ENCODE measurements around the gene UGP2.

Gene UGP2

DNA sequence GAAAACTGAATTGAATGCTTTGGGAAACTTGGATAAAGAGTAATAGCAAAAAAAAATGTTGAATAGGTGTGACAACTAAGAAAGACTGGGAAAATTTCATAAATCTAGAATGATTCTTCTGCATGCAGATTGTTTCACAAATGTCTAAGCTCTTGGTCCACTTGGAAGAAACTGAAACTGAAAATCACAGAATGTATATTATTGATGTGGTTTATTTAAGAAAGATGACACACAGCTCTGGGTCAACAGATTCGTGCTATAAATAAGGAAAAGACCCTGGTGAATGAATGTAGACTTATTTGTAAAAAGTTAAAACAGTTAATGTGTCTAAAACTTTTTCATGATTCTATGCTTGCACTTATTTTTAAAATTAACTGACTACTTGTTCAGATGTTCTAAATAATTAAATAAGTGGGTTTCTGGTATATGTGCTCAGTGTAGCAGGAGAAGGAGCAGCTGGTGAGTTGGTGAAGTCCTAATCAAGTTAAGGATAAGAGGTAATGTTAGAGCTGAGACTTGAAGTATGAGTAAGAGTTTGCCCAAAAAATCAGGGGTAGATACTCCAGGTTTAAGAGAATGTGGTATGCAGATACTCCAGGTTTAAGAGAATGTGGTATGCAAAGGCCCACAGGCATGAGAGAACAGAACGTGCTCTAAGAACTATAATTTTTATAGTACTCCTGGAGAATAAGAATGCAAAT is 24.5 kb downstream of the UGP2 start:
- DNase-seq: no peak

DNA sequence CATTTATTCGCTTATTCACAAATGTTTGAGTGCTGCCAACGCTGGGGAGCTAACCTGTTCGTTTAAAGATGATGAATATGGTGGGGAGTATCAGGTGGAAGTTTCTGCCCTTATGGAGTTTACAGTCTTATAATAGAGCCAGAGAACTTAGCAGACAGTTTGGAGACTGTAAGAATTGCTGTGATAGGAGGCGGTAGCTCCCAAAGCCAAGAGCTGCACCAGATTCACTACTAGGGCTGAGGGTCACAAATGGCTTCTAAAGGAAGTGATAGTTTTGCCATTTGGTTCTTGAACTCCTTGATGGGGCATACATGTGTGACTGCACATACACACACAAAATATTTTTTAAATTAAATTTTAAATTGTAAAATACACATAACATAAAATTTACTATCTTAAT is 29.0 kb downstream of the UGP2 start:
- DNase-seq: no peak

DNA sequence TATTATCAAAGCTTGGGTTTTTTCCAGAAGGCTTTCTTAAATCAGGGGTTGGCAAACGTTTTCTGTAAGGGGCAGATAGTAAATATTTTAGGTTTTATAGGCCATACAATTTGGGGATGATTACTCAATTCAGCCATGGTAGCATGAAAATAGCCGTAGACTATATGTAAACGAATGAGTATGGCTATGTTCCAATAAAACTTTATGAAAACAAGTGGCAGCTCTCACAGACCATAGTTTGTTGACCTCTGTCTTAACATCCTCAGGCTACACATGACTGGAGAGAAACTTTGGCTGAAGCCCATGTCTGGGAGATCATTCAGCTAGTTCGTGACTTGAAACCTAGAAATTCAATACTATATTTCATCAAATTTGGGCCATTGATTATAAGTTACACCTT is 30.2 kb downstream of the UGP2 start:
- no peak for DNase-seq

DNA sequence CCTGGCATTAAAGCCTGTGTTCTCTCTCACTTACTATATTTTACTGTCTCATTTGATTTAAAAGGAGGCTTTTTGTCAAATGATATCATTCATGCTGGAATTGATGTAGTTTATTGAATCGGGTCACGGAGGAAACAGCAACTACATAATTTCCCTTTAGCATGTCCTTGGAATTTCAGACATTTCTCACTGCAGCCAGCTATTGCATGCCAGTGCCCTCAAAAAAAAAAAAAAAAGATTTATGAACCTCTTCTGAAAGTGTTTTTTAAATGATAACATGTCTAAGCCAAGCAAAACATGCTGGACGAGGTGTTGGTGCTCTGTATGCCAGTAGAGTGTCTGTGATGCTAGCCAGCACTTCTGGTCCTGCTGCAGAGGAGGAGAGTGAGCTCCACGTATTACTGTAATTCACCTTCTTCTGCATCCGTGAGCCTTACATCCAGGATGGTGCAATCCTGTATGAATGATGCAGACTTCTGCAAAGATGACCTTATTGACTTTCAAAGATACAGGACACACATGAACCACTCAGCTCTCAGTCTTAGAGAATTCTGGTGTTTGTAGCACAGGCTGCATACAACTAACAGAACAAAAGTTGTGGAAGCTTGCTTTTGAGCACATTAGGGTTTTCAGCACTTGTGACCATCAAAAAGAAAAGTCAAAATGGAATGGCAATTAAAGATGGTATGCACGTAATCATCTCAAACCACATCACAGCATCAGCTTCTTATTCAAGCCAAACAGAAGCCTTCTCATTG is 31.1 kb downstream of the UGP2 start:
- DNase-seq: no peak

DNA sequence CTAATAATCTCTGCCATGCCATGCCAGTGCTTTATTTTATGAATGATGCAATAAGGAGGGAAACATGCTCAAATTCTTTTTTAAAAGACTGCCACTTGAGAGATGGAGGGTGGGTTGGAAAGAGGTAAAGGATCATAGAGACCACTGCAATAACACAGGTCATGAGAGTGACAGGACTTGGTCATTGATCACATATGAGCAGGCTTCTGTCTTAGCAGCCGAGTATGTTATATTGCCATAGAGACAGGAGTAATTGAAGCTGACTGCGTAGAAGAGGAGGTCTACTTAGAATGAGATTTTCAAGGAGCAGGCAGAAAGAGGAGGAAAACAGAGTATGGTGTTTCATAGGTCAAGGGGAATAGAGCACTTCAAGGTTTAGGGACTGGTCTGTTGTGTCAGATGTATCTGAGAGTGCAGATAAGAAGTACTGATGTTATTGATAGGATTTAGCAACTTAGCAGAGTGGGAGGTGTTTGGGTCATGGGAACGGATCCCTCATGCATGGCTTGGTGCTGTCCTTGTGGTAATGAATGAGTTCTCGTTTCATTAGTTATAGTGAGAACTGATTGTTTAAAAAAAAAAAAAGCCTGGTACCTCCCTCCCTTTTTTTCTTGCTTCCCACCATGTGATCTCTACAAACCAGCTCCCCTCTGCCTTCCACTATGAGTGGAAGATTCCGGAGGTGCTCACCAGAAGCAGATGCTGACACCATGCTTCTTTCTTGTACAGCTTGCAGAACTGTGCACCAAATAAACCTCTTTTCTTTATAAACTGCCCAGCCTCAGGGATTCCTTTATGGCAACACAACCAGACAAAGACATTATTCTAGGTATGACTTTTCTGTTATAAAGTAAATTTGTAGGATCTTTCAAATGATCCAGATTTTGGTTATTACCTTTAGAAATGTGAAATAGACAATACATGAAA is 32.8 kb downstream of the UGP2 start:
- DNase-seq: no peak

DNA sequence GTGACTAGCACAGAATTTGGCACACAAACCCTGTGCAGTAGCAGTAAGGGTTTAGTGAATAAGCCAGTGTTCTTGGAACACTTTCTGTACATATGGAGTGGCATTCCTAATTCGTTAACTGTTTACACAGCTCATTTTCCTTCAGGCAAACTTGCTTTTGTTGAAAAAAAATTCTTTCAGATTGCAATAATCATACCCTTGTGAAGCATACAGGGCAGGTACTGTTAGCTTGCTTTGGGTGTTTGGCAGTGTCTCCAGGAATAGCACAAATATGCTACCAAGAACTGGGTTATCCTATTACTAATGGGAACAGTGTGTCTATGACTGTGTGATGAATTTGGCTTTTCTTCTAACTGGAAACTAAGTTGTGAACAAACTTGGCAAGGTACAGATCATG is 33.4 kb downstream of the UGP2 start:
- no peak for DNase-seq

DNA sequence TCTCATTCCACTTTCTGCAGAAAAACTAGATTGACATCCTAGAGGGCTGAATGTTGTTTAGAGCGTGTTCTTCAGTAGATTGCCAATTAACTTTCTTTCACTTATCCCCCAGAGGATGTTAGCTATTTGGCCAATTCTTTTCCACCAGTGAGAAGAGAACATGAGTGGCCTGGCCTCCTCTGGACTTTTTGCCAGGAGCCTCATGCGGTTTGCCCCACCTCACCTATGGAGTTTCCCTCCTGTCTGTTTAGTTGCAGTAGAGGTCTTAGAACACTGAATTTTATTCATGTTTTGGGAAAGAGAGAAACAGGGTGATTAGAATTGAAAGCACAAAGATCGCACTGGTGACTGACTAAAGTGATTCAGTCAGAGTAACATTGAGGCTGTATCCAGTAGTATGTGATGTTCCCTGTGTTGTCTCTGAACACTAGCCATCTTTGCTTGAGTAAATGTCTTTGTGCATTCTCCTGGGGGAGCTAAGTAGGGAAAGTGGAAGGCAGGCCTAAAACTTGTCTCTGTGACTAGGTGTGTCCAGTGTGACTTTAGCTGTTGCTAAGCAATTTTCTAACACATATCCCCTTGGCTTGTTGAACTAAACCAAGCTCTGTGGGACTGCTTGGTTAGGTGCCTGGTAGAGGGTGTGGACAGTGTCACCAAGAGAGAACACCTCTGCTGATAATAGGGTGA is 34.0 kb downstream of the UGP2 start:
- DNase-seq: no peak

DNA sequence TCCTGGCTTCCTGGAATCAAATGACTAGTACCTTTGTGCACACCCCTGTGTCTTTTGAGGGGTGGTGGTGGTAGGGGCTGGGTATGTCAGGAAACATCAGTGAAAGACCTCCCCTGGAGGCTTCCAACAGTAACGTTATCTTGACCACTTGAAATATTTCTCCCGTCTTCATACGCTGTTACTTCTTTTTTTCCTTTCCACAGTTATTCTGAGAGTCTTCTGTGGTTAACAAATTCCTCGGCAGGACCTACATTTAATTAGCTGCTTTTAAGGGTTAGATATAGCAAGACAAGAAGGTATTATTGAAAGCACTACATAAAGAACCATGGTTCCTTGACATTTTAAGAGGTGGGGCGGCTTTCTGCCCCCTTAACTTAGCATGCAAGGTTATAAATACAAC is 34.6 kb downstream of the UGP2 start:
- DNase-seq: no peak

DNA sequence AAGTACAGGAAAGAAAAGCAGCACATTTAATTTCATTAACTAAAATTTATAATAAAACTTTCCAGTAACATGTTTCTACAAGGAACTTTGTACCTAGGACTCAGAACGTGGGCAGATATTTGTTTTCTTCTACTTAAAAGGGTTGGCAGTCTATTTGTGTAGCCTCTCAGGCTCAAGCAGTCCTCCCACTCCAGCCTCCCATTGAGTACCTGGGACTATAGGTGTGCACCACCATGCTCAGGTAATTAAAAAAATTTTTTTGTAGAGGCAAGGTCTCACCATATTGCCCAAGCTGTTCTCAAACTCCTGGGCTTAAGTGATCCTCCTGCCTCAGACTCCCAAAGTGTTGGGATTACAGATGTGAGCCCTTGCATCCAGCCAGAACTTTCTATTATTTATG is 36.8 kb downstream of the UGP2 start:
- DNase-seq: no peak

DNA sequence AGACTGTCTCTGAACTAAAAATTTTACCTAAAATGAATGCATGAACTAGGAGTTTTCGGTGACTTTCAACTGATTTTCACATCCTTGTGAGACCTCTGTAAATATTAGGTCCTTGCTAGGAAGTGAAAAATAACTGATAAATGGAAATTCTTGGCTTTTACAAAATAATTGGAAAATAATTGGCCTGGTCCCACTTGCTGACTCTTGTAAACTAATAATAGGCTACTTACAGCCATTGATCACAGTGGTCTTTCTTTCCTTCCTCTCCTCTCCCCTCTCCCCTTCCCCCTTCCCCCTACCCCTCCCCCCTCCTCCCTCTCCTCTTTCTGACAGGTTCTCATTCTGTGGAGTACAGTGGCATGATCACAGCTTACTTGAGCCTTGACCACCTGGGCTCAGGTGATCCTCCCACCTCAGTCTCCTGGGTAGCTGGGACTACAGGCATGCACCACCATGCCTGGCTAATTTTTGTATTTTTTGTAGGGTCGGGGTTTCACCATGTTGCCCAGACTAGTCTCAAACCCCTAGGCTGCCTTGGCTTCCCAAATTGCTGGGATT is 38.3 kb downstream of the UGP2 start:
- DNase-seq: no peak

DNA sequence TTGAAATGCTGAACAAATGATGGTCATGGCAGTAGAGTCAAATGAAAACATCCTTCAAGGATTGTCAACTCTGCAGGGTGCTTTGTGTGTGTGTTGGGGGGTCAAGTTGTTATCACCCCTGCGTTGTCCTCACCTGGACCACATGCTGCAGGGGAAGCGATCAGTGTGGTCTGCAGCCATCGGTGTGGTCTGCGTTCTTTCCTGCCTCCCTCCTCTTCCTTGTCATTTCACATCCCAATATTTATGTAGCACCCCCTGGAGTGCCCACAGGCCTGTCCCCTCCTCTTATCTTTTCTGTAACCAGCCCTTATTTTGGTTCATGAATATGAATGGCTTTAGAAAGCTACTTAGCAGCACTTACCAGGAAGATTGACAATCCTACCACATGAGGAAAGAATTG is 38.9 kb downstream of the UGP2 start:
- DNase-seq: no peak

DNA sequence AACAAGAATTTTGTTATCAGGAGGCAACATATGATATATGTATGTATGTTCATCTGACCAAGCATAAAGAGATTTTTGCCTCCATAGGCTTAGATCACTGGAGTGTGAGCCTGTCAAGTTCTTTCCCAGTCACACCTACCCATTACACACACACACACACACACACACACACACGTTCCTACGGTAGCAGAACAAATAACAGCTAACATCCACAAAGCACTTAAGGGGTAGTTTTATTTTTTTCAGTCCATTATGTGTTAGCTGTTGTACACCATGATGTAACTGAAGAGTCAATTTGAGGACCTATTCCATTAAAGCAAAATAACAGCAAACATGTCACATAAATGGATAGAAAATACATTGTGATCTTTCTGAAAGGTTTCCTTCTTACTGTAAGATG is 39.5 kb downstream of the UGP2 start:
- DNase-seq: no peak

DNA sequence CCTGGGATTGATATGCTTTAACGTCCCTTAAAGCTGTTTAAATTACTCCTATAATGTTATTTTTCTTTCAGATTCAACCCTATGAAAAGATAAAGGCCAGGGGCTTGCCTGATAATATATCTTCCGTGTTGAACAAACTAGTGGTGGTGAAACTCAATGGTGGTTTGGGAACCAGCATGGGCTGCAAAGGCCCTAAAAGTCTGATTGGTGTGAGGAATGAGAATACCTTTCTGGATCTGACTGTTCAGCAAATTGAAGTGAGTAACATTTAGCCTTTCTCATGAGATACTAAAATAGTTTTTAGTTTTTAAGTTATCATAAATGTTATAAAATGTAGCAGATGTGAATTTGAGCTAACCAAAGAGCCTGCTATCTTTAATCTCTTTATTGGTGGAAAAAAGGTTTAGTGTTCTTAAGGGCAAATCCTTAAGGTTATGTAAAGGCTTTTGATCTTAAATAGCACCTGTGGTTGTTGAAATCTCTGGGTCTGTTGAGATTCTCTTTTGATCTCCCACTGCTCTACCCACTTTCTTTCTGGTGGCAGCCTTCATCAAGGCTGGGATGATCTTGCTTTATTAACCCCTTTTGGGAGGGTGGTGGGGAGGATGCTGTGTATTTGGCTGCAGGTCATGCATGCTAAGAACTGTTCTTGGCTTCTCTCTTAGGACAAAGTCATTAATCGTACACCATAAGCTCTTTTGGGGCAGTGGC is 40.9 kb downstream of the UGP2 start:
- no peak for DNase-seq

DNA sequence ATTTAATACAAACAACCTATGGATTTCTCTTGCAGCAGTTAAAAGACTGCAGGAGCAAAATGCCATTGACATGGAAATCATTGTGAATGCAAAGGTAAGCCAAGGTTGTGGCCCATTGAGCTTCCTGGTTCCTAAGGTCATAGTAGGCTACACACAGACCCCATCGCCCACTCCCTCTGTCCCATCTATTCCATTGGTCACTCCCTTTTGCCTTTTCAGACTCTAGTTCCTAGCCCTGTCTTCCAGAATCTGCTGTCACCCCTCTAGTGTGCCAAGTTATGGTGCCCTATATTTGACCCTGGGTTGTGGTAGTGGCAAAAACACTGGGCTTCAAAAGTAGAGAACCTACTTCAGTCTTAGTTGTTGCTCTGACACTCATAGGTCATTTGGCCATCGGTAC is 44.7 kb downstream of the UGP2 start:
- DNase-seq: no peak

DNA sequence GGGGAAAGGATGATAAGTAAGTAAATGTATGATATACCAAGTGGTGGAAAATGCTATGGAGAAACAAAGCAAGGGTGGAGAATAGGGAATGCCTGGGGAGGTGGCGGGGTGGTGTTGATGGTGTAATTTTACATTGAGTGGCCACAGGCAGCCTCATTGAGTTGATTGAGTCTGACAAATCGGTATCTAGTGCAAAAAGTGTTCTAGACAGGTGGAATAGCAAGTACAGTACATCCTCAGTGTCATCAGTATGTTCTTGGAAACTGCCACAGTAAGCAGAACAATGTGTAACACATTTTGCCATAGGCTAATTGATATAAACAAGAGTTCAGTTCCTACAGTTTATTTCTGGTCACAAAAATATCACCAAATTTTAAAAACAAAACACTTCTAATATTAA is 46.4 kb downstream of the UGP2 start:
- DNase-seq: no peak

DNA sequence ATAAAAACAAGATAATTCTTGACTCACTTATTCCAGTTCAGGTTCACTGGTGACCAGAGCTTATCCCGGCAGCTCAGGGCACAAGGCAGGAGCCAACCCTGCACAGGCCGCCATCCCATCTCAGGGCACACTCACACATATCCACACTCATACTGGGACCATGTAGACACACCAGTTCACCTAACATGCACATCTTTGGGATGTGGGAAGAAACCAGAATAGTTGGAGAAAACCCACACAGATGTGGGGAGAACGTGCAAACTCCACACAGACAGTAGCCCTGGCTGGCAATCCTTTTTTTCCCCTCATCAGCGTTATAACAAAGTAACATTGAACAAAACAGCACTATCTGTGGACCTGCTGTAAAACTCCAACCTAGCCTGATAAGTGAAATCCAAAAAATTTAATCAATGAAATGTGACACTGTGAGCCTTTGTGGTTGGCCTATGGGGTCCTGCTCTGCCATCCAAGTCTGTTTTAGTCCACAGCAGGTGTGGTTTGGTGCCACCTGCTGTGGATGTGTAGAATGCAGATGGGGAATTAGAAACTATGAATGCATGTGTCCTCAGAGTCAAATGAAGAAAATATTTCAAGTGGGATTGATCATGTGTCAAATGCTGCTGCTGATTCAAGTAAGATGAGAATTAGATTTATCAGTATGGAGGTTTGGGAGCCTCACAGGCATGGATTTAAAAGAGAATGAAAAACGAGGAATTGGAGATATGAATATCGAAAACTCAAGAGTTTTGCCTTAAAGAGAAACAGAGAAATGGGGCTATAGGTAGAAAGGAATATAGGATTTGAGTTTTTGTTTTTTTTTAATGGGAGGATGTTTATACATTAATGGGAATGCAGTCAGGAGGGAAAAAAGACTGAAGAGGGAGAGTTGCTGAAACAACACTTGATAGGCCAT is 47.0 kb downstream of the UGP2 start:
- peak; percentile 21 to 29 for DNase-seq

DNA sequence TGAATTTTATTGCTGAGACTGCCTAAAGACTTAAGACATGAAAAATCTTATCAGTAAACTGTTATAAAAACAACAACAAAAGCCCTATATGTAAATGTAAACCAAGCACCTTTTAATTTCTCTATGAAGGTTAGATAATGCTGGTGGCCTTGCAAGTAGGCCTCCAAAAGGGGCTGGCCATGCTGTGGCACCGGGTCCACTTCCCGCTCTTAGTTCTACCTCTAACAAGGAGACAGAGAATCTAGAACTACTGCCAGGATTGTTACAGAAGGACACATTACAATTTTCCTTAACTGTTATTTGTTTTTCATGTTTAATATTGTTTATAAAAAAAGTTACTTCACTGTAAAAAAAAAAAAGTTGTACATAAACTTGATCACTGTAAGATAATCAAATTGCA is 49.0 kb downstream of the UGP2 start:
- no peak for DNase-seq

DNA sequence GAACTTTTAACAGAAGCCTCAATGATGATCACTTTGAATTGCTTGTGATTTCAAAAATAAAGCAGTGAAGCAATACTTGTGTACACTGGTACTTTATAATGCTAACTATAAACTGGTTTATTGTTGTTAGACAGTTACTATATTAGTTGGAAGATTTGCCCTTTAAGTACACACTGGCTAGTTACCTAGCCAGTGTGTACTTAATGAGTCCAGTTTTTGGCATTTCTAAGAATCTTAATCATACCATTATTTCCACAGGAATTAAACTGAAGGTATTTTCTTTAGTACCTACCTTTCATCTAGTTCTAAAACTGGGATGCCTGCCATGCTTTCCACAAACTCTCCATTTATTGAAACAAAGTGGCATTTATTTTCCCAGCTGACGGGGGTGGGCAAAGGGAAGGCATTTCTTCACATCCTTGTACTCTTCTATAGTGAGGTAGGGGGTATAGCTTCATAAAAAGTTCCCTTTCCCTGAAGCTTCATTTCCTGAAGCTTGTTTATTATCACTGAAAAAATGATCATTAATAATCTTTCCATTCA is 49.9 kb downstream of the UGP2 start:
- no peak for DNase-seq

DNA sequence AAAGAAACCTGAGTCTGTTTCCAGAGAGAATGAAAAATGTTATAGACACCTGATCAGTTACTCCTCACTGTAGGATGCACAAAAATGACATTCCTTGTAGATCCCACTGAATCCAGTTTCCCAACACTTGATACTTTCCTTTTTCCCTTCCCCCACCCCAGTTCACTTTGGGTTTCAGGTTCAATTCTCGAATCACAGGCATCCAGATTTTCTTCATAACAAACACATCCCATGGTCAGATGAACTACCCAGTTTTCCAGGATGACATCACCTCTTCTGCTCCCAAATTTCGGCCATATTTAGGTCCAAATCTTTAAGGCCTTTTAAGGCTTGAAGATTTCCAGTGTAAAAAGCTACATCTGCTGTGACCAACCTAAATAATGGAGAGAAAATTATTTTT is 51.5 kb downstream of the UGP2 start:
- no peak for DNase-seq

DNA sequence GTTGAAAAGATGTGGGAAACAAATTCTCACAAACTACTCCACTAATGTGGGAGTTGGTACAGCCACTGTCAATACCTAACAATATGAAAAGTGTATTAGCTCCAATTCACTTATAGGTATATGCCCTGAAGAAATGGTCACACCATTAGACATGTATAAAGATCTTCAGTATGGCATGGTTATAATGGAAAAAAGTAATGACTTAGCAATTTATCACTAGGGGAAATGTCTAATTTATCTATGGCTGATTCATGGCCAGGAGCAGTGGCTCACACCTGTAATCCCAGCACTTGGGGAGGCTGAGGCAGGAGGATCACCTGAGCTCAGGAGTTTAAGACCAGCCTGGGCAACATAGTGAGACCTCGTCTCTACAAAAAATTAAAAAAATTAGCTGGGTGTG is 52.5 kb downstream of the UGP2 start:
- DNase-seq: no peak

DNA sequence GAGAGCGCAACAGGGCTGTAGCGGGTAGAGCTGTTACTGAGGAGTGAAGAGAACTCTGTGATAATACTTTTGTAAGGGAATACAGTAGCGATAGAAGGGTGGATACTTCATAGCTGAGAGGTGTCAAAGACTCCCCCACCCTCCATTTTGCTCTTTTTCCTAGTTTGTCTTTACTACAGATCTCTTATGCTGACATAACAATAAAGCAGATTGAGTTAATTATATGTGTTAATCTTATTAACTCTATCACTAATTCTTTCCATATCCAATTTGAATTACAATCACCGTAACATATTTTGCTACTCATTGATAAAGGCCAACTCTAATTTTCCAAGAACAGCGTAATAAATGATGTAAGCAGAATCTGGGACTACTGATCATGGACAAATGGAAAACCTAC is 57.1 kb downstream of the UGP2 start:
- DNase-seq: no peak
